Measurements from ENCODE around the gene P2RX6. TPM values are rescaled to one million over a fixed set of nuclear protein-coding genes. Genes with fewer than 3 reads are reported as not detected.
A peak's percentile ranks its signal among the peaks of the same experiment; 100 is the strongest.

Gene P2RX6
- total and polyA plus RNA-seq, 9 of the 15 experiments (the other 6 are each of a cell fraction or from before 2014, with no cell fraction given): 0.01 to 3.9 (median 1.5) TPM; not detected in 1

DNA sequence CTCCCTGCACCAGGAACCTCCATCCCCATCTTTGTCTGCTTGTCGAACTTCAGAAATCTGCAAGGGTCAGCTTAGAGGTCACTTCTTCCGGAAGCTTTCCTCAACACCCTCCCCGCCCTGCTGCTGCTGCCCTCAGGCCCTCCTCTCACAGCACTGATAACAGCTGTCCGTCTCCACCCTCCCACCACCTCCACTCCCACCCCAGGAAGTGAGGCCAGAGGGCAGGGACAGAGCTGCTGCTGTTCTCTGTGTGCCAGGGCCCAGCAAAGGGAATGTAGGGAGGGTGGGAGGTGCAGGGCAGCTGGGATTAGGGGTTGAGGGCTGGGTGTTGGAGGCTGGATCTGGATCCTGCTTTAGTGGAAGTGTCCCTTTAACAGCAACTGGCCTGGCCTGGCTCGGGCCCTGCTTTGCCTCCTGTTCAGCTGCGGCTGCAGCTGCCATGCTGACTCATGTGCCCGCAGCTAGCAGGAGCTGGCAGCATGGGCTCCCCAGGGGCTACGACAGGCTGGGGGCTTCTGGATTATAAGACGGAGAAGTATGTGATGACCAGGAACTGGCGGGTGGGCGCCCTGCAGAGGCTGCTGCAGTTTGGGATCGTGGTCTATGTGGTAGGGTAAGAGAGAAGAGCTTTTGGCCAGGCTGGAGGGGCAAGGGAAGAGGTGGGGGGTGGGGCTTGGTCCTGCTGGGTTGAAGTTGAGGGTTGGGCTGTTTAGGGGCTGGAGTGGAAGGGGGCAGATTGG is at the start of gene P2RX6 (continued):
- peak; percentile 55; the same call in 1 of the 2 replicates for TF ChIP-seq ZNF696 (CRISPR knock-in tag; conservative IDR thresholded peaks at IDR 0.05)
- TF ChIP-seq, protein P1, sequence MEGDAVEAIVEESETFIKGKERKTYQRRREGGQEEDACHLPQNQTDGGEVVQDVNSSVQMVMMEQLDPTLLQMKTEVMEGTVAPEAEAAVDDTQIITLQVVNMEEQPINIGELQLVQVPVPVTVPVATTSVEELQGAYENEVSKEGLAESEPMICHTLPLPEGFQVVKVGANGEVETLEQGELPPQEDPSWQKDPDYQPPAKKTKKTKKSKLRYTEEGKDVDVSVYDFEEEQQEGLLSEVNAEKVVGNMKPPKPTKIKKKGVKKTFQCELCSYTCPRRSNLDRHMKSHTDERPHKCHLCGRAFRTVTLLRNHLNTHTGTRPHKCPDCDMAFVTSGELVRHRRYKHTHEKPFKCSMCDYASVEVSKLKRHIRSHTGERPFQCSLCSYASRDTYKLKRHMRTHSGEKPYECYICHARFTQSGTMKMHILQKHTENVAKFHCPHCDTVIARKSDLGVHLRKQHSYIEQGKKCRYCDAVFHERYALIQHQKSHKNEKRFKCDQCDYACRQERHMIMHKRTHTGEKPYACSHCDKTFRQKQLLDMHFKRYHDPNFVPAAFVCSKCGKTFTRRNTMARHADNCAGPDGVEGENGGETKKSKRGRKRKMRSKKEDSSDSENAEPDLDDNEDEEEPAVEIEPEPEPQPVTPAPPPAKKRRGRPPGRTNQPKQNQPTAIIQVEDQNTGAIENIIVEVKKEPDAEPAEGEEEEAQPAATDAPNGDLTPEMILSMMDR (IDR thresholded peaks at IDR 0.05 in 2 of 3, conservative IDR thresholded peaks at IDR 0.05 in 1 of 3; ENCODE audit: insufficient read depth in 2 of 3, low read depth in 1 of 3, low read length in 3 of 3): peak in 2 of 3 experiments; percentile 1 to 7; a peak in 1 of 6 replicates
- TF ChIP-seq ZNF717 (CRISPR knock-in tag; IDR thresholded peaks at IDR 0.05): no peak
- no peak for TF ChIP-seq XRCC5 (IDR thresholded peaks at IDR 0.05; ENCODE audit: low read depth, low read length)
- peak; percentile 66; the same call in 1 of the 2 replicates for TF ChIP-seq ZNF444 (CRISPR knock-in tag; IDR thresholded peaks at IDR 0.05)
- TF ChIP-seq, protein P2, sequence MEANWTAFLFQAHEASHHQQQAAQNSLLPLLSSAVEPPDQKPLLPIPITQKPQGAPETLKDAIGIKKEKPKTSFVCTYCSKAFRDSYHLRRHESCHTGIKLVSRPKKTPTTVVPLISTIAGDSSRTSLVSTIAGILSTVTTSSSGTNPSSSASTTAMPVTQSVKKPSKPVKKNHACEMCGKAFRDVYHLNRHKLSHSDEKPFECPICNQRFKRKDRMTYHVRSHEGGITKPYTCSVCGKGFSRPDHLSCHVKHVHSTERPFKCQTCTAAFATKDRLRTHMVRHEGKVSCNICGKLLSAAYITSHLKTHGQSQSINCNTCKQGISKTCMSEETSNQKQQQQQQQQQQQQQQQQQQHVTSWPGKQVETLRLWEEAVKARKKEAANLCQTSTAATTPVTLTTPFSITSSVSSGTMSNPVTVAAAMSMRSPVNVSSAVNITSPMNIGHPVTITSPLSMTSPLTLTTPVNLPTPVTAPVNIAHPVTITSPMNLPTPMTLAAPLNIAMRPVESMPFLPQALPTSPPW (CRISPR knock-in tag; IDR thresholded peaks at IDR 0.05): no peak
- TF ChIP-seq, protein P3, sequence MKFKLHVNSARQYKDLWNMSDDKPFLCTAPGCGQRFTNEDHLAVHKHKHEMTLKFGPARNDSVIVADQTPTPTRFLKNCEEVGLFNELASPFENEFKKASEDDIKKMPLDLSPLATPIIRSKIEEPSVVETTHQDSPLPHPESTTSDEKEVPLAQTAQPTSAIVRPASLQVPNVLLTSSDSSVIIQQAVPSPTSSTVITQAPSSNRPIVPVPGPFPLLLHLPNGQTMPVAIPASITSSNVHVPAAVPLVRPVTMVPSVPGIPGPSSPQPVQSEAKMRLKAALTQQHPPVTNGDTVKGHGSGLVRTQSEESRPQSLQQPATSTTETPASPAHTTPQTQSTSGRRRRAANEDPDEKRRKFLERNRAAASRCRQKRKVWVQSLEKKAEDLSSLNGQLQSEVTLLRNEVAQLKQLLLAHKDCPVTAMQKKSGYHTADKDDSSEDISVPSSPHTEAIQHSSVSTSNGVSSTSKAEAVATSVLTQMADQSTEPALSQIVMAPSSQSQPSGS (CRISPR knock-in tag; IDR thresholded peaks at IDR 0.05): no peak
- TF ChIP-seq ATF4 (CRISPR knock-in tag; IDR thresholded peaks at IDR 0.05): 0 out of 2 replicates have a peak, but pooled peaks have one; percentile 44
- TF ChIP-seq ZKSCAN3 (CRISPR knock-in tag; IDR thresholded peaks at IDR 0.05): no peak
- TF ChIP-seq BRF2 (IDR thresholded peaks at IDR 0.05; ENCODE audit: borderline replicate concordance, insufficient read depth, insufficient read length): no peak
- no peak for TF ChIP-seq E2F4 (CRISPR knock-in tag; IDR thresholded peaks at IDR 0.05; ENCODE audit: low read depth)
- no peak for TF ChIP-seq CC2D1A (IDR thresholded peaks at IDR 0.05)
- TF ChIP-seq MAFK (IDR thresholded peaks at IDR 0.05; ENCODE audit: low read length): peak; percentile 62; the same call in 1 of the 2 replicates
- TF ChIP-seq HDAC3 (IDR thresholded peaks at IDR 0.05; ENCODE audit: borderline replicate concordance, partially characterized antibody): no peak
- no peak; the same call in 1 of the 2 replicates for TF ChIP-seq E2F3 (CRISPR knock-in tag; IDR thresholded peaks at IDR 0.05)
- no peak for TF ChIP-seq DNMT1 (IDR thresholded peaks at IDR 0.05)
- TF ChIP-seq ZNF764 (CRISPR knock-in tag; IDR thresholded peaks at IDR 0.05; ENCODE audit: low read depth): peak; percentile 84; the same call in 1 of the 2 replicates
- TF ChIP-seq ZNF217 (CRISPR knock-in tag; IDR thresholded peaks at IDR 0.05): no peak
- TF ChIP-seq BRCA1 (IDR thresholded peaks at IDR 0.05): no peak
- TF ChIP-seq BRCA1 (CRISPR knock-in tag; IDR thresholded peaks at IDR 0.05): no peak
- TF ChIP-seq BMI1 (IDR thresholded peaks at IDR 0.05; ENCODE audit: low read length): 0 out of 2 replicates have a peak, but pooled peaks have one; percentile 11

All from K562 (cell line).